GM21619 (cell line): ENCODE measurements around the gene CHID1.
A peak's percentile ranks its signal among the peaks of the same experiment; 100 is the strongest.

ENCODE experiments used
- ATAC-seq: cut with Tn5 transposase; IDR thresholded peaks from one replicate; pipeline ENCODE4 v1.9.1; 2021; ENCODE audit not compliant: unreplicated experiment

CHID1 gene

GRCh38 chr11:826227-826621, 84.4 kb downstream of the CHID1 start:
- ATAC-seq, result no peak

GRCh38 chr11:825366-826226, 85.0 kb downstream of the CHID1 start:
- ATAC-seq, result no peak

- no peak for ATAC-seq
These were observed 85.7 kb downstream of the CHID1 start for GRCh38 chr11:824942-825341.

GRCh38 chr11:824292-824880, 86.2 kb downstream of the CHID1 start:
- ATAC-seq, result no peak

GRCh38 chr11:823441-824291, 86.9 kb downstream of the CHID1 start:
- no peak for ATAC-seq

GRCh38 chr11:821512-822371, 88.9 kb downstream of the CHID1 start:
- ATAC-seq, result no peak

GRCh38 chr11:820655-821511, 89.7 kb downstream of the CHID1 start:
- ATAC-seq, result no peak

- ATAC-seq, result peak; percentile 55
These were observed 90.5 kb downstream of the CHID1 start for GRCh38 chr11:819943-820649.

GRCh38 chr11:819129-819931, 91.3 kb downstream of the CHID1 start:
- peak; percentile 60 for ATAC-seq

GRCh38 chr11:818396-819128, 92.0 kb downstream of the CHID1 start, which contains the start of gene PNPLA2:
TSS of gene PNPLA2 (plus strand) at chr11:818914. CDS start at chr11:819719, 805 bp downstream.
- no peak for ATAC-seq
